A673 (cell line): ENCODE data around the gene PFN2. TPM values are rescaled to one million over a fixed set of nuclear protein-coding genes. Genes with fewer than 3 reads are reported as not detected.

Source experiments
- BruUV-seq: library from RNA; stranded (reverse); fragments of 400-500 nt; replicated peaks from 2 replicates; lab custom pipeline; 2021; lab: Mats Ljungman, UMichigan
- CTCF ChIA-PET: fragments of 300-600 bp; sonication (Branson Sonifier 250); formaldehyde crosslinking; loops from one replicate; lab custom pipeline; 2022; ENCODE audit warnings: antibody characterized with exemption; lab: Charles Lee
- POLR2A ChIA-PET: fragments of 300-600 bp; sonication (Branson Sonifier 250); formaldehyde crosslinking; loops from one replicate; lab custom pipeline; 2022; ENCODE audit warnings: antibody characterized with exemption; ENCODE audit not compliant: low non-redundant PET; lab: Charles Lee
- DNase-seq: peaks from one replicate; pipeline ENCODE4 v3.0.0-alpha.2; 2015; ENCODE audit warnings: low spot score
- H3K27ac ChIP-seq: fragments of 200-600 bp; sonication (generic); 2 replicates; pipeline ENCODE4 v1.5.1; 2016; ENCODE audit warnings: mixed run types, low read depth, mild to moderate bottlenecking, mixed read lengths, antibody characterized with exemption, low read length; ENCODE audit not compliant: poor library complexity, severe bottlenecking
- H3K27me3 ChIP-seq: fragments of 200-600 bp; sonication (generic); replicated peaks from 2 replicates; pipeline ENCODE4 v1.6.1; 2017; ENCODE audit warnings: mixed run types, low read depth, mild to moderate bottlenecking, mixed read lengths, antibody characterized with exemption, low read length; ENCODE audit not compliant: insufficient read depth, poor library complexity
- H3K36me3 ChIP-seq: fragments of 200-600 bp; sonication (generic); 2 replicates; pipeline ENCODE4 v1.6.1; 2016; ENCODE audit warnings: mixed run types, mild to moderate bottlenecking, mixed read lengths, antibody characterized with exemption, low read length; ENCODE audit not compliant: insufficient read depth, poor library complexity, severe bottlenecking
- H3K4me1 ChIP-seq: fragments of 200-600 bp; sonication (generic); 2 replicates; pipeline ENCODE4 v1.6.1; 2017; ENCODE audit warnings: mixed run types, mild to moderate bottlenecking, mixed read lengths, antibody characterized with exemption, low read length; ENCODE audit not compliant: insufficient read depth, poor library complexity, severe bottlenecking
- H3K4me3 ChIP-seq: fragments of 200-600 bp; sonication (generic); 2 replicates; pipeline ENCODE4 v1.5.1; 2016; ENCODE audit warnings: low read depth, mixed run types, mild to moderate bottlenecking, mixed read lengths, low read length; ENCODE audit not compliant: poor library complexity, severe bottlenecking
- H3K9me3 ChIP-seq: fragments of 200-600 bp; sonication (generic); 2 replicates; pipeline ENCODE4 v1.6.1; 2016; ENCODE audit warnings: mixed run types, low read depth, mild to moderate bottlenecking, mixed read lengths, antibody characterized with exemption, low read length; ENCODE audit not compliant: poor library complexity, severe bottlenecking
- CTCF ChIP-seq: fragments of 300-800, 200-600 bp; sonication (generic); conservative IDR thresholded peaks from 2 replicates; pipeline ENCODE4 v1.5.1; 2017; ENCODE audit warnings: low read depth, mild to moderate bottlenecking, antibody characterized with exemption, low read length, moderate library complexity, mixed read lengths
- EZH2 ChIP-seq: fragments of 200-600 bp; sonication (generic); IDR thresholded peaks from 2 replicates; pipeline ENCODE4 v1.6.1; 2017; ENCODE audit warnings: borderline replicate concordance, low read depth, mild to moderate bottlenecking, mixed read lengths, antibody characterized with exemption, low read length; ENCODE audit not compliant: poor library complexity, severe bottlenecking
- intact Hi-C: fragments of 100-400 bp; cut with micrococcal nuclease; formaldehyde crosslinking; loops from one replicate; pipeline ENCODE4 v1.10.0; 2022; ENCODE audit not compliant: unreplicated experiment
- total RNA-seq: library from RNA; stranded (reverse); gene quantifications from 2 replicates; pipeline ENCODE4 v1.2.3, GENCODE V29; 2021

Gene PFN2
- total RNA-seq, 1 experiment from 2014 or later, result 374 TPM

- peaks cover 19% of the 10 kb centered on the region for H3K4me1 ChIP-seq
- TF ChIP-seq EZH2, result no peak
- TF ChIP-seq CTCF, result no peak
- no peak for DNase-seq
- BruUV-seq, result no TSS peak
- H3K9me3 ChIP-seq, result no peaks in the 10 kb centered on the region
- POLR2A ChIA-PET, result no interaction called here
- H3K4me3 ChIP-seq, result no peak overlapping the region
- CTCF ChIA-PET, result no interaction called here
- H3K36me3 ChIP-seq, result peaks cover 38% of the 10 kb centered on the region
- no peaks in the 10 kb centered on the region for H3K27me3 ChIP-seq
- intact Hi-C loops, result no loop called here
- peak overlapping the region; percentile 12 for H3K27ac ChIP-seq
These were observed 15.2 kb downstream of the PFN2 start for GRCh38 chr3:149955449-149955848.

- Histone ChIP-seq H3K27ac (no peak overlapping the region), H3K27me3 (no peaks in the 10 kb centered on the region), H3K9me3 (no peaks in the 10 kb centered on the region), H3K4me3 (no peak overlapping the region), H3K36me3 (peaks cover 38% of the 10 kb centered on the region), H3K4me1 (peaks cover 19% of the 10 kb centered on the region)
- ChIA-PET CTCF (no interaction called here), POLR2A (no interaction called here)
- peak; percentile 76 for DNase-seq
- no peak for TF ChIP-seq CTCF
- no peak for TF ChIP-seq EZH2
- BruUV-seq, result no TSS peak
- intact Hi-C loops, result no loop called here
These were observed 15.9 kb downstream of the PFN2 start for GRCh38 chr3:149954812-149955211.

GRCh38 chr3:149949181-149949580 lies 21.5 kb downstream of the PFN2 start:
- H3K27me3 ChIP-seq, result no peaks in the 10 kb centered on the region
- POLR2A ChIA-PET, result no interaction called here
- H3K36me3 ChIP-seq, result peaks cover 32% of the 10 kb centered on the region
- H3K27ac ChIP-seq, result no peak overlapping the region
- intact Hi-C loops, result no loop called here
- DNase-seq, result no peak
- H3K4me1 ChIP-seq, result no peaks in the 10 kb centered on the region
- no TSS peak for BruUV-seq
- H3K4me3 ChIP-seq, result no peak overlapping the region
- peaks cover 13% of the 10 kb centered on the region for H3K9me3 ChIP-seq
- no peak for TF ChIP-seq EZH2
- no peak for TF ChIP-seq CTCF
- CTCF ChIA-PET, result no interaction called here
